Measurements from ENCODE around the gene FABP6.

DNA sequence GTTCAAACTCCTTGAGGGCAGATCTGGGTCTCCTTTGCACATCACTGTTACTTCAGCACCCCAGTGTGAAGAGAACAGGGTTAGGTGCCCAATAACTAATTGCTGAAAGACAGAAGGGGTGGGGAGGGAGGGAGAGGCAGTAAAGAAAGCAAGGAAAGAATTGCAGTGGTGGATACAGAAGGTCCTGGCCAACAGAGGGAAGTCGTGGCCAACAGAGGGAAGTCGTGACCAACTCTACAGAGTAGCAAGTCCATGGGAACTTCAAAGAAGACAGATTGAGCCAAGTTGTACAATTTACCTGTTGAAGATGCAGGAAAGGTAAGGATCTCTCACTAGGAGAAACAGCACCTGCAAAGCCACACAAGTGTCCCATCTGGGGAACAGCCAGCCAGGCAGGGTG, 56.0 kb downstream of the FABP6 start:
- TF ChIP-seq, protein P1, sequence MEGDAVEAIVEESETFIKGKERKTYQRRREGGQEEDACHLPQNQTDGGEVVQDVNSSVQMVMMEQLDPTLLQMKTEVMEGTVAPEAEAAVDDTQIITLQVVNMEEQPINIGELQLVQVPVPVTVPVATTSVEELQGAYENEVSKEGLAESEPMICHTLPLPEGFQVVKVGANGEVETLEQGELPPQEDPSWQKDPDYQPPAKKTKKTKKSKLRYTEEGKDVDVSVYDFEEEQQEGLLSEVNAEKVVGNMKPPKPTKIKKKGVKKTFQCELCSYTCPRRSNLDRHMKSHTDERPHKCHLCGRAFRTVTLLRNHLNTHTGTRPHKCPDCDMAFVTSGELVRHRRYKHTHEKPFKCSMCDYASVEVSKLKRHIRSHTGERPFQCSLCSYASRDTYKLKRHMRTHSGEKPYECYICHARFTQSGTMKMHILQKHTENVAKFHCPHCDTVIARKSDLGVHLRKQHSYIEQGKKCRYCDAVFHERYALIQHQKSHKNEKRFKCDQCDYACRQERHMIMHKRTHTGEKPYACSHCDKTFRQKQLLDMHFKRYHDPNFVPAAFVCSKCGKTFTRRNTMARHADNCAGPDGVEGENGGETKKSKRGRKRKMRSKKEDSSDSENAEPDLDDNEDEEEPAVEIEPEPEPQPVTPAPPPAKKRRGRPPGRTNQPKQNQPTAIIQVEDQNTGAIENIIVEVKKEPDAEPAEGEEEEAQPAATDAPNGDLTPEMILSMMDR (IDR thresholded peaks at IDR 0.05) = no peak
- no peak for TF ChIP-seq EZH2 (IDR thresholded peaks at IDR 0.05)
- no peak for TF ChIP-seq EZH2phosphoT487 (IDR thresholded peaks at IDR 0.05)
